T-helper 2 cell treated with Interferon-gamma antibody and Interleukin-4, amounts not matched to agents 5 μg/mL and 100 μg/mL, for 36 hours (primary cell): ENCODE measurements around the gene MAP4K4.

Source experiments
- DNase-seq: peaks from one replicate; pipeline ENCODE4 v3.0.0; 2021; ENCODE audit warnings: low spot score
- H3K27ac Mint-ChIP-seq: one replicate; pipeline ENCODE4 v1.8.0; 2021; ENCODE audit warnings: mild to moderate bottlenecking, mixed read lengths
- H3K27me3 Mint-ChIP-seq: one replicate; pipeline ENCODE4 v1.8.0; 2021; ENCODE audit warnings: low read depth, mixed read lengths
- H3K36me3 Mint-ChIP-seq: one replicate; pipeline ENCODE4 v1.8.0; 2021; ENCODE audit warnings: low read depth, mixed read lengths
- H3K4me1 Mint-ChIP-seq: one replicate; pipeline ENCODE4 v1.8.0; 2021; ENCODE audit warnings: low read depth, mixed read lengths
- H3K4me3 Mint-ChIP-seq: one replicate; pipeline ENCODE4 v1.8.0; 2022; ENCODE audit warnings: mild to moderate bottlenecking, moderate library complexity, mixed read lengths
- H3K9me3 Mint-ChIP-seq: one replicate; pipeline ENCODE4 v1.8.0; 2021; ENCODE audit warnings: mixed read lengths

Gene MAP4K4

DNA sequence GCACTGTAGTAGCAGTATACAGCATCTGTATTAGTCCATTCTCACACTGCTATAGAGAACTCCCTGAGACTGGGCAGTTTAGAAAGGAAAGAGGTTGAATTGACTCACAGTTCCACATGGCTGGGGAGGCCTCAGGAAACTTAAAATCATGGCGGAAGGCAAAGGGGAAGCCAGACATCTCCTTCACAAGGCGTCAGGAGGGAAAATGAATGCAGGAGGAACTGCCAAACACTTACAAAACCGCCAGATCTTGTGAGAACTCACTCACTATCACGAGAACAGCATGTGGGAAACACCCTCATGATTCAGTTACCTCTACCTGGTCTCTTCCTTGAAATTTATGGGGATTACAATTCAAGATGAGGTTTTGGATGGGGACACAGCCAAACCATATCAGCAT is 25.4 kb downstream of the MAP4K4 start:
- Mint-ChIP-seq H3K9me3 (no peaks in the 10 kb centered on the region), H3K27me3 (no peaks in the 10 kb centered on the region), H3K4me3 (peak overlapping the region; percentile 23), H3K36me3 (peaks cover 41% of the 10 kb centered on the region), H3K4me1 (peaks cover 69% of the 10 kb centered on the region), H3K27ac (peak overlapping the region; percentile 46)
- no peak for DNase-seq

DNA sequence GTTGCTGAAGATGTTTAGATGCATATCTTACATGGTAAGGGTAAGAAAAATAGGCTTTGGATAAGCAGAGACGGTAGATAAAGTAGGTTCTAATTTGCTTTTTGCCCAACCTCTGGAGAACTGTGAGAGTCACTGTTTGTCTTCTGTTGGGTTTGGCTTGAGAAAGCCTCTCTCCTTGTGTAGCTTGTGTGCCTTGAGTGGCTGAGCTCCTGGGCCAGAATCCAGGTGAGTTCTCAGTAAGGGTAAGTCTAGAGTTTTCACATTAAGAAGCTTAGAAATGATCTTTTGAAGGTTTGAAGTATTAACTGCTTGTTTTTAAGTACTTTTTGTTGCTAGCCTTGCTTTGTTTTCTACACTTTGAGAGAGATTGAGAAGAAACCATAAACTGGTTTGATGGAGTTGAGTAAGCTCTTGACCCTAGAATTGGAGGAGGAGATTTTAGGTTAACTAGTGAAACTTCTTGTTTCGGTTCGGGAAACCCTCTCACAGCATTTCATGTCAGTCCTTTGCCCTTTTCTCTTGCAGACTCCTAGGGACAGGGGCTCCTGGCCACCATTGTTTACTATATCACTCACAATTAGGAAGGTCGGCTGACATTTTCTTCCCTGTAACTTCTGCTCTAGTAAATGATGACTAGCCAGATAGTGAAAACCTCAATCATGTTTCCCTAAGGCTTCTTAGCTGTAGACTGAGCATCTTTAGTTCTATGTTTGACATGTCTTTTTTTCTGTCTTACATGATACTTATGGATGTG is 26.0 kb downstream of the MAP4K4 start:
- Mint-ChIP-seq H3K27me3 (no peaks in the 10 kb centered on the region), H3K27ac (peak overlapping the region; percentile 5), H3K9me3 (no peaks in the 10 kb centered on the region), H3K4me1 (peaks cover 68% of the 10 kb centered on the region), H3K36me3 (peaks cover 40% of the 10 kb centered on the region), H3K4me3 (peak overlapping the region; percentile 30)
- no peak for DNase-seq

DNA sequence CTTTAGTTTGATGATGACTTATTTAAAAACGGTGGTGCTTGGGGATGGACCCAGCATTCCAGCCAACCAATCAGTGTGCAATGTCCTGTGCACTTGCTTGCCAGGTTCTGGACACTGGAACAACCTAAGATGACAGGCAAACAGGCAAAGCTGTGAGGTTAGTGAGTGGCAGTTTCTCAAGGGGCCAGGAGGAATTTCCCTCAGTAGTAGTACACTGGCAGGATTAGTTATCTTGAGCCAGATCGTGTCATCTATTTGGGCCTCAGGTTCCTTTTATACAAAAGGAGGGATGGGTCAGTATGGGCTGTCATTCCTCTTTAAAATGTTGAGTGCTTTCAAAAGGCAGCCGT is 26.6 kb downstream of the MAP4K4 start:
- H3K27ac Mint-ChIP-seq: peak overlapping the region; percentile 24

DNA sequence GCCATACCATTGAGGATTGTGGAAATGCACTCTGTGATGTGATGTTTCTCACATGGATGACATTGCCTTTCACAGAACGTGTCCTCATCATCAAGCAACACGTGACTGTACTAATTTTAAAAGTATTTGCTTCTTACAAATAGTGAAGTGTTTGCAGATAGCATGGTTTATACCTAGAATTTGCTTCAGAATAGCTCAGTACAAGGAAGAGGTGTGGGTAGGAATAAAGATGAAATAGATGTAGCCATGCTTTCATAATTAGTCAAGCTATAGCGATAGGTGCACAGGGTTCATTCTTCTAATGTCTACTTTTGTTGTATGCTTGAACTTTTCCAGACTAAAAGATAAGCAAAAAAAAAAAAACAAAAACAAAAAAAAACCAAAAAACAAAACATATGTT is 27.5 kb downstream of the MAP4K4 start:
- no peaks in the 10 kb centered on the region for H3K27me3 Mint-ChIP-seq
- H3K4me1 Mint-ChIP-seq: peaks cover 69% of the 10 kb centered on the region
- H3K4me3 Mint-ChIP-seq: peak overlapping the region; percentile 41
- H3K36me3 Mint-ChIP-seq: peaks cover 31% of the 10 kb centered on the region
- no peaks in the 10 kb centered on the region for H3K9me3 Mint-ChIP-seq
- no peak for DNase-seq
- H3K27ac Mint-ChIP-seq: no peak overlapping the region

More for the DNA sequence above, 26.6 kb downstream of the MAP4K4 start:
- no peak for DNase-seq
- peak overlapping the region; percentile 30 for H3K4me3 Mint-ChIP-seq
- H3K27me3 Mint-ChIP-seq: no peaks in the 10 kb centered on the region
- peaks cover 66% of the 10 kb centered on the region for H3K4me1 Mint-ChIP-seq
- no peaks in the 10 kb centered on the region for H3K9me3 Mint-ChIP-seq
- peaks cover 36% of the 10 kb centered on the region for H3K36me3 Mint-ChIP-seq

DNA sequence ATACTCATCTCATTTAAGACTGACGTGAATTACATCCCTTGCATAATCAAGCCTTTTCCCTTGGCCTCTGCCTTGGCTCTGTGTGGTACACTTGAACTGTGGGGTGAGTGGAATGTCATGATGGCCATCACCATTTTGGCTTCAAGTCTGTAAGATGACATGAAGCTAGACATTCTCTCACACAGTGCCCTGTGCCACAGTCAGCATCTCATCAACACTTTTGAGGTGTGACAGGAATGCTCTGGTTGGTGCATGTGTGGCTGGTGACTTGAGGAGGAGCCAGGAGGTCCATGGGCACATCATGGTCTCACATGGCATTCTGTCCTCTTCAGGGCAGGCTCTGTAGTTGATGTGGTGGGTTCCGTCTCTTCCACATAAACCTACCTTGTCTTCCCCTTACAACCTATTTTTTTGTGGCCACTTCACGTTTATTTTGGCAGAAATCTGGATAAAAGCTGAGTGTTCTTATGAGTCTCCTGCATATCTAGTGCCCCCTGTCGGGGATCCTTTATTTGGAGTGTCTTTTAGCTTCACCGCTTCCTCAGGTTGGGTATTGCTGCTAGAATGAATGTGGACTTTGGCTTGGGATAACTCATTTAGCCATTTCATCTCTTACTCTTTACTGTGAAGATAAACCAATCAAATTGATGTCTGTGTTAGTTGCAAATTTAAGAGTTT is 28.1 kb downstream of the MAP4K4 start:
- Mint-ChIP-seq H3K4me1 (peaks cover 69% of the 10 kb centered on the region), H3K27ac (no peak overlapping the region), H3K4me3 (peak overlapping the region; percentile 12), H3K27me3 (no peaks in the 10 kb centered on the region), H3K9me3 (no peaks in the 10 kb centered on the region), H3K36me3 (peaks cover 31% of the 10 kb centered on the region)
- no peak for DNase-seq

DNA sequence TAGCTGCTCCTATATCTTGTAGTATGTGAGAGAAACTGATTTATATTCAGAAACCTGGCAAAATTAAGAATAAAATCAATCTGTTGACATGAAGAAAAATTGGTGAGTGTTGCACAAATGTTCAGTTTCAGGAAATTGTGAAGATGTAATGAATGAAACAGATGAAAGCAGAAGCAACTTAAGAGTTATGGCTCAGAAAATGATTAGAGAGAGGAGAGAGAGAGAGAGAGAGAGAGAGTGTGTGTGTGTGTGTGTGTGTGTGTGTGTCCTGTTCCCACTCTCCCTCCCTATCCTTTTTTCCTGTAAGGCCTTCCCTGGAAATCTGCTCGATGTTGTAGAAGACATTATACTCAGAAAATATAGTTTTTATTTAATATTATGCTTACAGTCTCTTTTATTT is 31.4 kb downstream of the MAP4K4 start:
- no peak for DNase-seq
- Mint-ChIP-seq H3K4me1 (peaks cover 63% of the 10 kb centered on the region), H3K27me3 (no peaks in the 10 kb centered on the region), H3K27ac (peak overlapping the region; percentile 60), H3K36me3 (peaks cover 12% of the 10 kb centered on the region), H3K9me3 (no peaks in the 10 kb centered on the region), H3K4me3 (peak overlapping the region; percentile 36)

DNA sequence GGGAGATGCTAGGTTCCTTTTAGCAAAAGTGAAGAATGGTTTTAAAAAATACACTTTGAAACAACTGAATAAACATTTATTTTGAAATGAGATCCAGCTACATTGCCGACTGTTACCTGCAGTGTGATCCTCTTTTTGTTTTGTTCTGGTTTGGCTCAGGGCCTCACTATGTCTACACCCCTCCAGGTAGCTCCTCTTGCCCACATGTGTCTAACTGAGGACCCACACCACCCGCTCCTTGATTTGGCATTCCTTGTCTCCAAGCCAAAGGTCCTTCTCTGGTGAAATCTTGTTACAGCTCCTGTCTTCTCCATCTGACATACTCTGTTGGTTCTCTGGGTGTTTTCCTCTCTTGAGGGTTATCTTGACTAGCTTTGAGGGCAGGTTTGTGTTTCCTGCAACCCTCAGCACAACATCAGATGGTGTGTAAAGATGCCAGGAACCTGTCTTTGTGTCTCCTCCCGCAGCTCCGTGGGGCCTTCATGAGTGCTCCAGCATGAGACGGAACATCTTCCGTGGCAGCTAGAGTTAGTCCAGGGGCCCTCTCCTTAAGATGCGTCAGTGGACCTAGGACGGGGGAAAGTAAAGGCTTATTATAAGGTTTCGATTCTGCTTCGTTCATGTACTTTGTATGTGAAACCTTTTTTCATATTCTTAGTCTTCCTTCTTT is 32.1 kb downstream of the MAP4K4 start:
- Mint-ChIP-seq H3K4me1 (peaks cover 59% of the 10 kb centered on the region), H3K36me3 (peaks cover 8% of the 10 kb centered on the region), H3K27ac (peak overlapping the region; percentile 60), H3K9me3 (no peaks in the 10 kb centered on the region), H3K27me3 (no peaks in the 10 kb centered on the region), H3K4me3 (peak overlapping the region; percentile 61)
- DNase-seq: no peak

DNA sequence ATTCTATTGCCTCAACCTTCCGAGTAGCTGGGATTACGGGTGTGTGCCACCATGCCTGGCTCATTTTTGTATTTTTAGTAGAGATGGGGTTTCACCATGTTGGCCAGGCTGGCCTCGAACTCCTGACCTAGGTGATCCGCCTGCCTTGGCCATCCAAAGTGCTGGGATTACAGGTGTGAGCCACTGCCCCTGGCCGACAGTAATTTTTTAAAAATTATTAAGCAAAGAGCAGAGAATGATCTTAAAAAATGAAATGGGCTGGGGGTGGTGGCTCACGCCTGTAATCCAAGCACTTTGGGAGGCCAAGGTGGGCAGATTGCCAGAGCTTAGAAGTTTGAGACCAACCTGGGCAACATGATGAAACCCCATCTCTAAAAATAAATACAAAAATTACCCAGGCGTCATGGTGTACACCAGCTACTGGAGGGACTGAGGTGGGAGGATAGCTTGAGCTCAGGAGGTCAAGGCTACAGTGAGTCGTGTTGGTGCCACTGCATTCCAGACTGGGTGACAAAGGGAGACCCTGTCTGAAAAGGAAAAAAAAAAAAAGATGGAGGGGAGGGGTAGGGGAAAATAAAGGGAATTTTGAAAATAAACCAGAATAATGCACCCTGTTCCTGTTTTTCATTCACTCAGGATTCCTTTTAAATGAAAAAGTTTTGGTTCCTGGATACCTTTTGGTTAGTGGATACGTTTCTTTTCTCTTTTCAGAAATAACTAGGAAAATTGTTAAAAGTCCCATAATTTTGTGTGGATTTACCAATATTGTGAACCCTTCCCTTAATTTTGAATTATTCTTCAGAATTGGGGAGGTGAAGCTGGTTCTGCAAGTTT is 33.9 kb downstream of the MAP4K4 start:
- peaks cover 56% of the 10 kb centered on the region for H3K4me1 Mint-ChIP-seq
- H3K4me3 Mint-ChIP-seq: no peak overlapping the region
- DNase-seq: no peak
- H3K36me3 Mint-ChIP-seq: peaks cover 4% of the 10 kb centered on the region
- no peaks in the 10 kb centered on the region for H3K9me3 Mint-ChIP-seq
- no peaks in the 10 kb centered on the region for H3K27me3 Mint-ChIP-seq
- H3K27ac Mint-ChIP-seq: no peak overlapping the region

DNA sequence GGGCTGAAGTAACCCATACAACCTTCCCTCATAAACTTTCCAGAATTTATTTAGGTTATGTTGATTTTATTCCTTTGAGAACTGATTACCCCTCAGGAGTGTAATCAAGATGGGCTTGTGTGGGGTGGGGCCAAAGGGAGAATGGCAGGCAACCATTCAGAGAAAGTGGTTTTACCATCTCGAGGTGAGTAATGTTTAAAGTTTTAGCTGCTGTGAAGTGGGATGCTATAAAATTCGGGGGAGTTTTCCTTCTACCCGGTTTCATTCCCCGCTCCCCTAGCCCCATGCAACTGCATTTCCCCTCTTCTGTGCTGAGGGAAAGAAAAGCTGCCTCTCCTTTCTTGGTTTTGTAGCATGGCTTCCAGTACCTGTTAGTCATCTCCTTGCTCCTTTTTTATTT is 34.7 kb downstream of the MAP4K4 start:
- Mint-ChIP-seq H3K4me3 (no peak overlapping the region), H3K4me1 (peaks cover 57% of the 10 kb centered on the region), H3K27me3 (no peaks in the 10 kb centered on the region), H3K36me3 (peaks cover 2% of the 10 kb centered on the region), H3K27ac (peak overlapping the region; percentile 46), H3K9me3 (no peaks in the 10 kb centered on the region)
- DNase-seq: no peak

DNA sequence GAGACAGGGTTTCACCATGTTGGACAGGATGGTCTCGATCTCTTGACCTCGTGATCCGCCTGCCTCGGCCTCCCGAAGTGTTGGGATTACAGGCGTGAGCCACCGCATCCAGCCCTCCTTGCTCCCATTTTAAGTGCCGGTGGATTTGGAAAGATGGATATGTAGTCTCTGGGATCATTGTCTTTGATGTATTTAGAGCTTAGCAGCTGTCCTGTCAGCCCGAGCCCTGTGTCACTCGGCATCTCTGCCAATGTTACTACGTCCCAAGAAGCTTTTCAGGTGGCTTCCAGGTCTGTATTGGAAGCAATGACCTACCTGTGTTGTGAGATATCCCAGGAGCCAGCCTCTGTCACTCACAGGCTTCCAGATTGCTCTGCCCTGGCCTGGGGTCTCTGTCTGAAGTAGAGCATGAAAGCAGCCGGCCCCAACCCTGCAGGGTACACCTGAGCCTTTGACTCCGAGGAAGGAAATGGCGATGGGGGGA is 35.3 kb downstream of the MAP4K4 start:
- Mint-ChIP-seq H3K9me3 (no peaks in the 10 kb centered on the region), H3K27ac (no peak overlapping the region), H3K36me3 (peaks cover 2% of the 10 kb centered on the region), H3K27me3 (no peaks in the 10 kb centered on the region), H3K4me1 (peaks cover 59% of the 10 kb centered on the region), H3K4me3 (no peak overlapping the region)
- no peak for DNase-seq

DNA sequence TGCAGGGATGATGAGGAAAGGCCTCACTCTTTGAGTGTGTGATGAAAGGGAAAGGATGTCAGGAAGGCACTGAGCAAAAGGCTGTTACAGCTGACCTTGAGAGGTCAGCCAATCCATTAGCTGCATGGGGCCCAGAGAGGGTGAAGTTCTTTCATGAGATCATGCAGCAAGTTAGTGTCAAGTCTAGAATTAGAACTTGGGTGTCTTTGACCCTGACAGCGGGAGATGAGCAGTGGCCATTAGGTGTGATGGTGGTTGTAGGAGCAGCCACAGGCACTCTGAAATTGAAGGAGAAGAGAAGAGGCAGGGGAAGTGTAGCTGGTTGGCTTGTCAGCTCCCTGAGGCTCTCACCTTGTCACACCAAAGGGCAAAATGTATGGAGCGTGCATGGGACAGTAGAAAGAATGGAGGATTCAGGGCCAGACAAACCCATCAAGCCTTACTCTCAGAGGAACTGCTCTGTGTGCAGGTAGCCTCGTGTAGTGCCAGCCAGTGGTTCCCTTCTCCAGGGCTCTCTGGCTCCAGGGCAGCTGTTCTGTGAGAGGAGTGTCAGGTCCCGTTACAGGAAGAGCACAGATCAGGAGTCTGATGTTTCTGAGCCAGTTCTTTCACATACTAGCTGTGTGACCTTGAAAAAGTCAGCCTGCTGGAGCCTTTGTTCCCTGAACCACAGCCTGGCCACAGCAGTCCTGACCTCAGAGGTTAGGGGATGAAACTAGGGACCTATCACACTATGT is 35.9 kb downstream of the MAP4K4 start:
- no peak overlapping the region for H3K4me3 Mint-ChIP-seq
- peaks cover 2% of the 10 kb centered on the region for H3K36me3 Mint-ChIP-seq
- H3K4me1 Mint-ChIP-seq: peaks cover 58% of the 10 kb centered on the region
- H3K27ac Mint-ChIP-seq: no peak overlapping the region
- H3K27me3 Mint-ChIP-seq: no peaks in the 10 kb centered on the region
- no peak for DNase-seq
- H3K9me3 Mint-ChIP-seq: no peaks in the 10 kb centered on the region

DNA sequence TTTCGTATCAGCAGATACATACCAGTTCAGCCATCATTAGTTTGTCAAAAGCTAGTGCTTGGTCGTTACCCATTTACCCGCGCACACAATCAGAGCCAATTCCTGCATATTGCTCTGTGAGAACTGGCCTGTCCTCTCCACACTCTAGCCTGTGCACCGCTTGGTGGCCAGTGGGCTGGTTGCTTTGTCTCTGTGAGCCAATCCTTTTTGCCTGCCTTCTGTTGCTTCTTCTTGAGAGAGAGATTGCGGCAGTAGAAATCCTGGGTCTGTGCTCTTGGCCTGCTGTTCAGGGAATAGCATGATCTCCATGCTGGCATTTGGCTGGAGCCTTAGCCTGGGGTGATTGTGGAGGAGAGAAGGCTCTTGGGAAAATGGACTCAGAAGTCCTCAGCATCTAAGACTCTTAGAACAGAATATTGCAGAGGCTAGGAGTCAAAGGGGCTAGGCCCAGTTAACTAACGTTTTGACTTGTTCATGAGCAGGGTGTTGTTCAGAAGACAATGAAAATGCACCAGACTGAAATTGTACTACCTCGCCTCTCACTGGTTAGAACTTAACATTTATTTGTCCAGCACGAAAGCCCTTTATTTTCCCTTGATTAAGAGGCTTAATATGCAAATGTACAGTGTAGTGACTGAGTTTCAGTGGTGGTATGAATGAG is 37.1 kb downstream of the MAP4K4 start:
- no peak overlapping the region for H3K27ac Mint-ChIP-seq
- H3K27me3 Mint-ChIP-seq: no peaks in the 10 kb centered on the region
- H3K36me3 Mint-ChIP-seq: peaks cover 2% of the 10 kb centered on the region
- no peak for DNase-seq
- peaks cover 51% of the 10 kb centered on the region for H3K4me1 Mint-ChIP-seq
- H3K9me3 Mint-ChIP-seq: no peaks in the 10 kb centered on the region
- H3K4me3 Mint-ChIP-seq: no peak overlapping the region

DNA sequence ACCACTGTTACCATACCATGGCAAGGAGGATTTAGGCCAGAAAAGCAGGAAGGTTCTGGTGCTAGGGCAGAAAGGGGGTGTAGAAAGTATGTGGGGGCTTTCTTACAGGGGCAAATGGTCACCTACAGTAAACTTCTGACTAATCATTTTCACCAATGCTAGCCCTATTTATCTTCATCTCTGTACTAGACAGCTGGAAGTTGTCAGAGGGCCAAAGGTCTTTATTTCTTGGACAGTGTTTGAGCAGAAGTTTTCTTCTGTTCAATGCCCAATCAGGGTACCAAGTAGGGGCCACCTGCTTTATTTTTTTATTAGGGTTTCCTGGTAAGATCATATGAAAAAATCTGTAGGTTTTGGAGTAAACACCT is 37.6 kb downstream of the MAP4K4 start:
- Mint-ChIP-seq H3K36me3 (peaks cover under 1% of the 10 kb centered on the region), H3K4me1 (peaks cover 46% of the 10 kb centered on the region), H3K27ac (no peak overlapping the region), H3K9me3 (no peaks in the 10 kb centered on the region), H3K4me3 (no peak overlapping the region), H3K27me3 (no peaks in the 10 kb centered on the region)
- DNase-seq: no peak
